Activated T-cell treated with anti-CD3 and anti-CD28 coated beads for 4 hours (primary cell): Measurements from ENCODE around the gene LBHD2.
"Not testable (repeated sequence)": the region's sequence is repeated elsewhere in the genome, so short reads cannot be mapped to it uniquely, and the experiment has no call there.

Experiments
- DNase-seq: peaks from one replicate; pipeline ENCODE4 v3.0.0-alpha.2; 2020

LBHD2 gene

DNA sequence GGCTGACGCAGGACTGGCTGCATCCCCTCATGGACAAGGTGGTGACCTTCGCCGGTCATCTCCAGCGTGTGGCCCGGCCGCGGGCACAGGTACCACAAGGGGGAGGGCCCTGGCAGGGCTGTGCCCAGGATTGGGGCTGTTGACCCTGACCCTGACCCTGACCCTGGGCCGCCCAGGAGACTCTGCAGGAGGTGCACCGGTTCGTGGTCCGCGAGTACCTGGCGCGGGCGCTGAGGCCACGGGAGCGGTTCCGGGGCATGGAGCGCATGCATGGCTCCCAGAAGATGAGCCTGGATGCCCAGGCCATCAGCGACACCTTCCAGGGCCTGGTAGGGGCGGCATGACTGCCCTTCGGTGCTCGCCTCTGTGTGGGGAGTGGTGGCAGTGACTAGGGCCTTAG is 23.4 kb downstream of the LBHD2 start:
- DNase-seq = no peak

DNA sequence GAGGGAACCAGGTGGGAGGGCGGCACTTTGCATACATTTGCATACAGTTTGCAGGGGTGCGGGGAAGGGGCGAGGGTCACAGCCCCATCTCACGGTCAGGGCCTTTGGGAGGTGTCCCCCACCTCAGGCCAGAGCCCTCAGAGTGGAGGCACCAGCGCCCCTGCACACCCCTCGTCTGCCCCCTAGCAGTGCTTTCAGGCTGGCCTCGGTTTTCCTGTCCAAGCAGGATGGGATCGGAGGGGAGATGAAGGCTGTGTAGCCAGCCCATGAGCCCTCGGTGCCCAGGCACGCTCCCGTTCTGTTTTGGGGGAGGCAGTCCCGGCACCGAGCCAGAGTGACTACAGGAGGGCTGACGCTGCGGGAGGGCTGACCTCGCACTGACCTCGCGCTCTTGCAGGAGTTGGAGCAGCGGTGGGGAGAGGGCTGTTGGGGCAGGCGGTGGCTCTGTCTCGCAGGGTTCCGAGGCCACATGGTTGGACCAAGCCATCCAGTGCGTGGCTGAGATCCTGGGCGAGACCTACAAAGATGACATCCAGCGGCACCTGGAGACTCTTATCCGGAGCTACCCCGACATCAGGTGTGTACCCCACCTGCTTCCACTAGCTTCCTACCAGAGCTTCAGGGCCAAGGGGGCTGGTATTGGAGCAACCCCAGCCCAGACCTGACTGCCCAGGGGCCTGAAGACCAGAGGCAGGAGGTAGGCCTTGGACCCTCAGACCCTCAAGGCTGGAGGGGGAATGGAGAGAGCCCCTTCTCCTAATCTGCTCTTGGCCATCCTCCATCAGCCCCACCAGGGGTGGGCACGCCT is 24.1 kb downstream of the LBHD2 start:
- no peak for DNase-seq

DNA sequence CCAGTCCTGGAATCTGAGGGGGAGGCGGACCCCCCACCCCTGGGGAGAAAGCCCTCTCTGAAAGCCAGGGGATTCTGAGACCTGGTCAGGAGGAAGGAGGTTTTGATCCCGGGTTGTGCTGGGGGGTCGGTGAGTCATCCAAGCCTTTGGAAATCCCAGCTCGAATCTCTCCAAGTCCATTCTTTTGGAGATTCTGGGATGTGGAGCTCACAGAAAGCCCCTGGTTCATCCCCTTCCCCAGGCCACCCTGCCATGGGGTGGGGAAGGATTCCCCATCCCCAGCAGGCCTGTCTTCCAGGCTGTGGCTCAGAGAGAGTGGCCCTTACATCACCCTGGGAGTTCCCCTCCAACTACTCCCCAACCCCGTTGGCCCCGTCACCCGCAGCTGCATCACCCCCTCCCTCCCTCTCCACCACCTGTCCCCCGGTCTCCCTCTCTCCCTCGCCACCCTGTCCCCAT is 24.8 kb downstream of the LBHD2 start:
- no peak for DNase-seq

DNA sequence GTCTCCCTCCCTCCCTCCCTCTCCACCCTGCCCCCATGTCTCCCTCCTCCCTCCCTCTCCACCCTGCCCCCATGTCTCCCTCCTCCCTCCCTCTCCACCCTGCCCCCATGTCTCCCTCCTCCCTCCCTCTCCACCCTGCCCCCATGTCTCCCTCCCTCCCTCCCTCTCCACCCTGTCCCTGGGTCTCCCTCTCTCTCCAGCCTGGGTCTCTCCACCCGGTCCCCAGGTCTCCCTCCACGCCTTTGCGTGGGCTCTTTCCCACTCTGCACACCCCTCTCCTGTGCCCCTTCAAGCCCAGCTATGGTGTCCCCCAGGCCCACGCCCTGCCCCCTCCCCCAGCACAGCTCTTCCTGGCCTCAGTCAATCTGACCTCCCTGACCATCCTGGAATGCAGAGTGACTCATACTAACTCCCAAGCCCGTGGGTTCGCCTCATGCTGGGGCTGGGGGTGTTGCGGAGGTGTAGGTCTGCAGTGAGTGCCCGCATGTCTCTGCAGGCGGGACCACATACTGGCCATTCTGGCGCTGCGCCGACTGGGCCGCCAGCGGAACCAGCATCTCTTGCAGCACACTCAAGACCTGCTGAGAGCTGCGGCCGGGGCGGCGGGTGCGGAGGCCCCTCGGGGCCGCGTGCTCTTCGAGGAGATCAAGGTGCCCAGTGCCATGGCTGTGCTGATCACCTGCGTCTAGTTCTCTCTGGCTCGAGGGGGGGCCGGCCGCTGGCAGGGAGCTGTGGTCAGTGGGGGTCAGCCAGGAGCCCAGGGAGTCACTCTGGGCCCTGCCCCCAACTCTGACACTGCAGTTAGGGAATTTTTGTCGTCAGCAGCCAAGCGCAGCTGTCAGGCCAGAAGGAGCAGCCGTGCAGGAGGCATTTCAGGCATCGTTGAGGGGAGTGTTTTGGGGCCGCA is 25.8 kb downstream of the LBHD2 start:
- DNase-seq = no peak

GRCh38 chr14:103110681-103111231 is 26.7 kb downstream of the LBHD2 start:
- DNase-seq = no peak

GRCh38 chr14:103111232-103111868 is 27.3 kb downstream of the LBHD2 start:
- no peak for DNase-seq

DNA sequence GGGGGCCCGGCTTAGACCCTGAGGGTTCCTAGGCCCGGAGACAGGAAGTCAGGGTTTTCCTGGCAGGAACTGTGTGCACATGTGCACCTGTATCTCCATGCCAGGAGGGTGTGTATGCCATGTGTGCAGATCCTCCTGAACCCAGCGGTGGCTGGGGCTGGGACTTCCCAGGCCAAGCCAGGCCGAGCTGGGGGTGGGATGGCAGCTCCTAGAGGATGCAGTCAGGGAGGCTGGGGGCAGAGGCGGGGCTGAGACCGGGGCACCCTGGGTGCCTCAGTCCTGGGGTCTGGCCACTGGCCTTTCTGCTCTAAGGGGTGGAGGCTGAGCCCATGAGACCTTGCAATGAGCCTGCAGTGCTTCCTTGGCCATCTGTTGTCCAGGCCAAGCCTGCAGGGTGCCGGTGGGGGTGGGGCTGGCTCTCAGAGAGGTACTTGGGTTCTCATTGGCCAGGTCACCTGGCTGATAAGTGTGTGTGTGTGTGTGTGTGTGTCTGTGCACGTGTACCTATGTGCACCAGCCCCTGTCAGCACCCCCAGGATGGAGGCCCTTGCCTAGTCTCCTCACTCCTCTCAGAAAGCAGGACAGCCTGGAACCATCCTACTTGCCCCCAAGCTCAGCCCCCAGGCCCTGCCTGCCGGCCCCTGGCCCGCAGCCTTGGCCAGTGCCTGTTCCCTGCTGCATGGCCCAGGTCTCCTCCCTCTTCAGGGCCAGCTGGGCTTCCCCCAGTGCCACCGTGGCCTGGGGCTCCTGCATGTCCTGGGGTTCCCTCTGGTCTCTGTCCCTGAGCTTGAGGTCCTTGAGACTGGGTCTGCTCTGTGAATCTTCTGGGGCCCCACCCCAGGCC is 28.6 kb downstream of the LBHD2 start:
- DNase-seq = no peak

GRCh38 chr14:103113303-103113702 is 29.3 kb downstream of the LBHD2 start:
- DNase-seq = no peak

DNA sequence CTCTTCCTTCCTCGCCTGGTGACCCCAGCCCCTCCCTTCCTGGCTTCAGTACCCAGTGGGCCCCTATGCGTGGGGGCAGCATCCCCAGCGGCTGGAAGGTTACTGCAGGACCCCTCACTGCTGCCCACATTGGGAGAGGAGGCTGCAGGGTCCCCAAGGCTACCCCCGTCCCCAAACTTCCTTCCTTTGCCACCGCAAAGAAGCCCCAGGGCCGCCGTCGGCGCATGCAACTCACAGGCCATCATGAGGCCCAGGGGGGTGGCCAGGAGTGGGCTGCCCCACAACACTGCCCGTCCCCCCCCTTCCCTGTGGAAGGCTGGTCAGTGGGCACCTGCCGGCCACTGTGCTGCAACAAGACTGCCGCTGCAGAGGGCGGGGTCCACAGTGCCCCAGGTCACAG is 29.8 kb downstream of the LBHD2 start:
- DNase-seq = no peak

DNA sequence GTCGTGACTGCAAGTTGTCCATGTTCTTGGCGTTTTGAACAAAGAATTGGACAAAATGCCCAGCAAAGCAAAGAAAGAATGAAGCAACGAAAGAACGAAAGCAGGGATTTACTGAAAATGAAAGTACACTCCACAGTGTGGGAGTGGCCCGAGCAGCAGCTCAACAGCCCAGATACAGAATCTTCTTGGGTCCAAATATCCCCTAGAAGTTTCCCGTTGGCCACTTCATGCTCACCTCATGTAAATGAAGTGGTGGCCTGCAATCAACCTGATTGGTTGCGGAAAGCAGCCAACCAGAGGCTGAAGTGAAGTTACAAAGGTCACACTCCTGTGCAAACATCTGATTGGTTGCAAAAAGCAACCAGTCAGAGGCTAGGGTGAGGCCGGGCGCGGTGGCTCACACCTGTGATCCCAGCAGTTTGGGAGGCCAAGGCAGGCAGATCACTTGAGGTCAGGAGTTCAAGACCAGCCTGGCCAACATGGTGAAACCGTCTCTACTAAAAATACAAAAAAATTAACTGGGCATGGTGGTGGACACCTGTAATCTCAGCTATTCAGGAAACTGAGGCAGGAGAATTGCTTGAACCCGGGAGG is 31.2 kb downstream of the LBHD2 start:
- not testable (repeated sequence) for DNase-seq

GRCh38 chr14:103115845-103116572 is 32.0 kb downstream of the LBHD2 start:
- DNase-seq = no peak

- DNase-seq = no peak
These were observed 32.6 kb downstream of the LBHD2 start for GRCh38 chr14:103116636-103117035.

GRCh38 chr14:103117499-103117898 is 33.5 kb downstream of the LBHD2 start:
- DNase-seq = not testable (repeated sequence)

DNA sequence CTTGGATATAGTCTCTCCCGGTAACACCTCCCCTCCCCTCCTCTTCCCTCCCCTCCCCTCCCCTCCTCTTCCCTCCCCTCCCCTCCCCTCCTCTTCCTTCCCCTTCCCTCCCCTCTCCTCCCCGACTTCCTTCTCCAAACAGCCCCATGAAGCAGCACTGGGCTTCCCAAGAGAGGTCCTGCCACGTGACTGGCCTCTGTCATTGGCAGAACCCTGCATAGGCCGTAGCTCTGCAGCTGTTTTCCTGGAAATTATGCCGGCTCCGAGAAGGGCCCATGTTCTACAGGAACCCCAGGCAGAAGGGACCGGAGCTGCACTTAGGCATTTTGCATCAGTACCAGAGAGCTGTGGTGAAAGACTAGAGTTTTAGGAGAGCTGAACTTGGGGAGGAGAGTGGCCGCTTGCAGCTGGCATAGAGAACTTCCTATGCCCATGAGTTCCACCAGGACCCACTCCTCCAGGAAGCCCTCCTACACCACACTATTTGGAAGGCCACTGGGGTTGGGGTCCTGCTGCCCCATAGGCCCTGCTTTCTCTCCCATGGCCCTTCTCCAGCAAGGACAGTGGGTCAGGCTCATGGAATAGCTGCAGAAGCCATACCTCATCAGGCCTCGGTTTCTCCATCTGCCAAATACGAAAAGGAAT is 34.1 kb downstream of the LBHD2 start:
- DNase-seq = no peak

GRCh38 chr14:103118663-103119404 is 34.8 kb downstream of the LBHD2 start:
- no peak for DNase-seq

DNA sequence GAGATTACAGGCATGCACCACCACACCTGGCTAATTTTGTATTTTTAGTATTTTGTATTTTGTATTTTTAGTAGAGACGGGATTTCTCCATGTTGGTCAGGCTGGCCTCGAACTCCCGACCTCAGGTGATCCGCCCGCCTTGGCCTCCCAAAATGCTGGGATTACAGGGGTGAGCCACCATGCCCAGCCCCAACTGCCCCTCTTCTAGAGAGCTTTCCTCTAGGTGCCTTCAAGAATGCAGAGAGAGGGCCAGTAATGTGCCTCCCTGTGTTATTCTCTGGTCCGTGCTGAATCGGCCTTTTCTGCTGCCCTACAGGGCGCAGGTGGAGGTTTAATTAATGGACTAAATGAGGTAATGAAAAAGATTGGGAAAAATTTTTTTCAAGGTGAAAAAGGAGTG is 35.5 kb downstream of the LBHD2 start:
- DNase-seq = not testable (repeated sequence)

DNA sequence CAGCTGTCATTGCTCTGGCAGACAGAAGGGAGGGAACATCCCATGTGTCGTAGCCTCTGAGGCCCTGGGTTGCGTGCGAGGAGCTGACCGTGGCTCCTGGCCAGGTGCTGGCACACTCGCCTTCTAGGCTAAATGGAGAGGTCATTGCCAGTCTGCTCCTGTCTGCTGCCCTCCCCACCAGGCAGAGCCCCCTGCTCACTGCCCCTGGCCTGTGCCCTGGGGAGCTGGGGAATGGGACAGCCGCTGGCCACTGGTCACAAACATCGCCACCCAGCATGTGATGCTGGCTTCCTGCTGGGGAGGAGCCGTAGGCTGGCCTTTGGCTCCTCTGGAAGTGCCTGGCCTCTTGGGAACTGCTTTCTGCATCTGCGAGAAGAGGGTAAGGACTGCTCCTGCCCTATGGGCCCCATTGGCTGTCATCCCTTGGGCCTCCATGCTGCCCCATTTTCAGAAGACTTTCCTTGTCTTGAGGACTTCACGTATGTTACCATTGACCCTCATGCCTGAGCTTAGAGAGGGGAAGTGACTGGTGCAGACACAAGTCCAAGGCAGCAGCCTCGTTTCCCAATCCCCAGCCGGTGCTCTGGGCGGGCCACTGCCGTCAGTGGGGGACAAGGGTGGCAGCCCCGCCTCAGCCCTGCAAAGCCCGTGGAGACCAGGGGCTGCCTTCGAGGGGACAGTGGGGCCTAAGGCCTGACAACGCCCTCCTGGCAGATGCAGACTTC is 37.3 kb downstream of the LBHD2 start:
- DNase-seq = no peak

GRCh38 chr14:103121846-103122584 is 38.0 kb downstream of the LBHD2 start:
- no peak for DNase-seq
